Skeletal muscle tissue (tissue), 4 donors: ENCODE measurements around the gene DEAF1. TPM values are rescaled to one million over a fixed set of nuclear protein-coding genes. Genes with fewer than 3 reads are reported as not detected.

Source experiments
- H3K27ac ChIP-seq: one replicate; pipeline ENCODE4 v1.7.0; 2013; ENCODE audit warnings: mild to moderate bottlenecking, low read depth, low read length, inconsistent platforms
- H3K27me3 ChIP-seq, 3 donors: one replicate each; pipeline ENCODE4 v1.7.0; 2013; ENCODE audit warnings: low read length in 3 of 3; ENCODE audit not compliant: control insufficient read depth in 3 of 3, insufficient read depth in 3 of 3
- H3K36me3 ChIP-seq, 3 donors: one replicate each; pipeline ENCODE4 v1.7.0; 2013; ENCODE audit warnings: low read length in 3 of 3; ENCODE audit not compliant: control insufficient read depth in 3 of 3, insufficient read depth in 3 of 3
- H3K4me1 ChIP-seq, 3 donors: one replicate each; pipeline ENCODE4 v1.7.0; 2013; ENCODE audit warnings: low read length in 3 of 3, mild to moderate bottlenecking in 3 of 3; ENCODE audit not compliant: control insufficient read depth in 3 of 3, insufficient read depth in 3 of 3
- H3K4me3 ChIP-seq, 3 donors: one replicate each; pipeline ENCODE4 v1.7.0; 2013; ENCODE audit warnings: low read length in 3 of 3
- H3K9ac ChIP-seq, 3 donors: one replicate each; pipeline ENCODE4 v1.7.0; 2013; ENCODE audit warnings: low read length in 3 of 3, mild to moderate bottlenecking in 3 of 3, moderate library complexity in 2 of 3, low read depth in 1 of 3
- H3K9me3 ChIP-seq, 3 donors: one replicate each; pipeline ENCODE4 v1.7.0; 2013; ENCODE audit warnings: low read length in 3 of 3; ENCODE audit not compliant: control insufficient read depth in 3 of 3
- total RNA-seq: library from RNA; depleted of rRNA; stranded (reverse); fragments of >200 nt; gene quantifications from one replicate; pipeline ENCODE4 v1.2.3, GENCODE V29; 2014
- donor health status: Osteomylitis.

DEAF1 gene
- total RNA-seq, 1 donor from 2014 or later, result 17.2 TPM

- Histone ChIP-seq H3K9me3 (peaks cover 0 to 2% (median 0%) of the 10 kb centered on the region in 3 donors), H3K27me3 (peaks cover 18 to 32% (median 32%) of the 10 kb centered on the region in 3 donors), H3K4me3 (no peak overlapping the region), H3K36me3 (peaks cover 6 to 10% (median 8%) of the 10 kb centered on the region in 3 donors), H3K27ac (no peak overlapping the region), H3K9ac (no peak overlapping the region), H3K4me1 (peaks cover 5 to 13% (median 6%) of the 10 kb centered on the region in 3 donors)
Observed at GRCh38 chr11:638631-639331, 56.2 kb downstream of the DEAF1 start.

- Histone ChIP-seq H3K27me3 (peaks cover 18 to 32% (median 32%) of the 10 kb centered on the region in 3 donors), H3K9me3 (peaks cover 0 to 2% (median 0%) of the 10 kb centered on the region in 3 donors), H3K9ac (no peak overlapping the region), H3K4me1 (peaks cover 5 to 16% (median 9%) of the 10 kb centered on the region in 3 donors), H3K27ac (no peak overlapping the region), H3K4me3 (no peak overlapping the region), H3K36me3 (peaks cover 3 to 4% (median 4%) of the 10 kb centered on the region in 3 donors)
Observed at GRCh38 chr11:637593-638521, 57.2 kb downstream of the DEAF1 start.

- Histone ChIP-seq H3K27ac (no peak overlapping the region), H3K27me3 (peaks cover 18 to 32% (median 32%) of the 10 kb centered on the region in 3 donors), H3K4me1 (peaks cover 5 to 20% (median 9%) of the 10 kb centered on the region in 3 donors), H3K4me3 (no peak overlapping the region), H3K9ac (no peak overlapping the region), H3K9me3 (no peaks in the 10 kb centered on the region), H3K36me3 (peaks cover 1 to 3% (median 2%) of the 10 kb centered on the region in 3 donors)
Observed at GRCh38 chr11:637333-637592, 57.8 kb downstream of the DEAF1 start.

GRCh38 chr11:636511-637332 lies 58.3 kb downstream of the DEAF1 start, which contains the start of gene DRD4:
TSS of gene DRD4 (plus strand) at chr11:637269. CDS start at chr11:637305, 36 bp downstream.
- Histone ChIP-seq H3K9me3 (no peaks in the 10 kb centered on the region), H3K4me1 (peaks cover 5 to 20% (median 9%) of the 10 kb centered on the region in 3 donors), H3K27me3 (peaks cover 18 to 32% (median 32%) of the 10 kb centered on the region in 3 donors), H3K27ac (no peak within 1 kb of the TSS), H3K4me3 (no peak within 1 kb of the TSS), H3K9ac (no peak within 1 kb of the TSS), H3K36me3 (no peaks in the 10 kb centered on the region)

GRCh38 chr11:635945-636510 lies 59.0 kb downstream of the DEAF1 start:
- Histone ChIP-seq H3K4me3 (no peak overlapping the region), H3K4me1 (peaks cover 5 to 20% (median 9%) of the 10 kb centered on the region in 3 donors), H3K36me3 (no peaks in the 10 kb centered on the region), H3K9me3 (no peaks in the 10 kb centered on the region), H3K9ac (no peak overlapping the region), H3K27me3 (peaks cover 18 to 32% (median 32%) of the 10 kb centered on the region in 3 donors), H3K27ac (no peak overlapping the region)

GRCh38 chr11:630871-631270 lies 64.2 kb downstream of the DEAF1 start:
- no peaks in the 10 kb centered on the region for H3K36me3 ChIP-seq
- H3K4me1 ChIP-seq, result peaks cover 9 to 21% (median 17%) of the 10 kb centered on the region in 3 donors
- no peak overlapping the region for H3K27ac ChIP-seq
- H3K27me3 ChIP-seq, result peaks cover under 1 to 1% (median under 1%) of the 10 kb centered on the region in 3 donors
- no peak overlapping the region for H3K4me3 ChIP-seq
- H3K9ac ChIP-seq, result no peak overlapping the region
- no peaks in the 10 kb centered on the region for H3K9me3 ChIP-seq

- Histone ChIP-seq H3K27me3 (peaks cover 0 to 5% (median 4%) of the 10 kb centered on the region in 3 donors), H3K36me3 (no peaks in the 10 kb centered on the region), H3K27ac (peak overlapping the region; percentile 86), H3K9me3 (no peaks in the 10 kb centered on the region), H3K4me3 (peak overlapping the region in 2 of 3 donors; percentile 6 to 36), H3K9ac (peak overlapping the region in 2 of 3 donors; percentile 24 to 77), H3K4me1 (peaks cover 9 to 21% (median 17%) of the 10 kb centered on the region in 3 donors)
Observed at GRCh38 chr11:629237-629583, 65.8 kb downstream of the DEAF1 start.

GRCh38 chr11:628056-628455 lies 67.0 kb downstream of the DEAF1 start:
- Histone ChIP-seq H3K36me3 (no peaks in the 10 kb centered on the region), H3K9me3 (no peaks in the 10 kb centered on the region), H3K27me3 (peaks cover 0 to 7% (median 4%) of the 10 kb centered on the region in 3 donors), H3K9ac (peak overlapping the region; percentile 50 to 77 (median 51)), H3K27ac (peak overlapping the region; percentile 86), H3K4me3 (peak overlapping the region; percentile 38 to 77 (median 46)), H3K4me1 (peaks cover 9 to 20% (median 16%) of the 10 kb centered on the region in 3 donors)

- H3K27ac ChIP-seq, result no peak overlapping the region
- H3K4me1 ChIP-seq, result peaks cover 9 to 18% (median 11%) of the 10 kb centered on the region in 3 donors
- H3K4me3 ChIP-seq, result no peak overlapping the region
- H3K9me3 ChIP-seq, result no peaks in the 10 kb centered on the region
- H3K27me3 ChIP-seq, result peaks cover 0 to 7% (median 4%) of the 10 kb centered on the region in 3 donors
- no peak overlapping the region for H3K9ac ChIP-seq
- no peaks in the 10 kb centered on the region for H3K36me3 ChIP-seq
Observed at GRCh38 chr11:627308-627576, 67.8 kb downstream of the DEAF1 start.
